Testis (tissue), 3 donors: ENCODE data around the gene ANTKMT. TPM values are rescaled to one million over a fixed set of nuclear protein-coding genes. Genes with fewer than 3 reads are reported as not detected.

Source experiments
- DNase-seq: peaks from one replicate; pipeline ENCODE4 v3.0.0-alpha.2; 2019
- H3K27ac ChIP-seq, 2 donors: fragments of 200-600 bp; sonication (generic); one replicate each; pipeline ENCODE4 v1.5.1; 2019
- H3K27me3 ChIP-seq: fragments of 200-600 bp; sonication (generic); one replicate; pipeline ENCODE4 v1.5.1; 2019
- H3K36me3 ChIP-seq: fragments of 200-600 bp; sonication (generic); one replicate; pipeline ENCODE4 v1.5.1; 2017; ENCODE audit warnings: low read depth; ENCODE audit errors: missing control alignments
- H3K4me1 ChIP-seq: fragments of 200-600 bp; sonication (generic); one replicate; pipeline ENCODE4 v1.5.1; 2019
- H3K4me3 ChIP-seq, 2 donors: fragments of 200-600 bp; sonication (generic); one replicate each; pipeline ENCODE4 v1.5.1; 2017 to 2019
- H3K9me3 ChIP-seq: fragments of 200-600 bp; sonication (generic); one replicate; pipeline ENCODE4 v1.5.1; 2017
- CTCF ChIP-seq, 3 experiments: fragments of 450-650 bp in 2 of 3; fragments of 200-600 bp in 1 of 3; sonication (generic) in 1 of 3; IDR thresholded peaks; one replicate each; pipeline ENCODE4 v1.5.1; 2016 to 2019; ENCODE audit warnings: antibody characterized with exemption in 3 of 3, mild to moderate bottlenecking in 2 of 3, moderate library complexity in 1 of 3
- POLR2A ChIP-seq: fragments of 450-650 bp; IDR thresholded peaks from one replicate; pipeline ENCODE4 v1.6.1; 2017; ENCODE audit warnings: antibody characterized with exemption, mild to moderate bottlenecking, moderate library complexity
- WGBS, 2 donors: methylation state at CpG; one replicate each; pipeline ENCODE4 v1.1.5; 2018; 5-methylcytosine and 5-hydroxymethylcytosine counted together
- intact Hi-C: fragments of 100-400 bp; cut with DNase I; formaldehyde crosslinking; loops from one replicate; pipeline ENCODE4 v1.15.1; 2023; ENCODE audit warnings: low total_unique reads
- microRNA counts, 2 donors: library from miRNA; unstranded; fragments of <30 nt; microRNA quantifications; one replicate each; lab custom pipeline; 2016
- microRNA-seq, 2 donors: library from miRNA; unstranded; fragments of <30 nt; microRNA quantifications; one replicate each; pipeline ENCODE4, GENCODE V29; 2016; ENCODE audit warnings: borderline number of aligned reads in 2 of 2, borderline replicate concordance in 1 of 2
- polyA plus RNA-seq: library from polyadenylated mRNA; stranded (reverse); fragments of 350-450 nt; fragmentation: Illumina TruSeq; extraction: RNeasy Lipid Tissue Mini Kit (QIAGEN cat#74804); gene quantifications from one replicate; pipeline ENCODE4 v1.2.3, GENCODE V29; 2014; ENCODE audit warnings: low read depth, low replicate concordance; ENCODE audit not compliant: insufficient read depth
- small RNA-seq, 2 donors: library from RNA; depleted of rRNA; stranded (forward); fragments of <200 nt; gene quantifications; one replicate each; pipeline ENCODE3, GENCODE V24; 2016
- total RNA-seq, 2 donors: library from RNA; depleted of rRNA; stranded (reverse); fragments of >200 nt; gene quantifications; one replicate each; pipeline ENCODE4 v1.2.3, GENCODE V29; 2016

ANTKMT gene
- total and polyA plus RNA-seq, 3 donors from 2014 or later = 68.5 to 108 (median 81.1) TPM

GRCh38 chr16:768428-768827, 47.5 kb downstream of the ANTKMT start:
- no peak for DNase-seq
- Histone ChIP-seq H3K27ac (no peak overlapping the region), H3K9me3 (no peaks in the 10 kb centered on the region), H3K27me3 (no peaks in the 10 kb centered on the region), H3K4me1 (no peaks in the 10 kb centered on the region), H3K36me3 (no peaks in the 10 kb centered on the region), H3K4me3 (no peak overlapping the region)
- intact Hi-C loops = no loop called here
- no peak for TF ChIP-seq CTCF (IDR thresholded peaks at IDR 0.05)
- no peak for TF ChIP-seq POLR2A
- WGBS, 2 donors = 84 to 87% methylated on average over 15 to 21 of the region's 21 CpGs

DNA sequence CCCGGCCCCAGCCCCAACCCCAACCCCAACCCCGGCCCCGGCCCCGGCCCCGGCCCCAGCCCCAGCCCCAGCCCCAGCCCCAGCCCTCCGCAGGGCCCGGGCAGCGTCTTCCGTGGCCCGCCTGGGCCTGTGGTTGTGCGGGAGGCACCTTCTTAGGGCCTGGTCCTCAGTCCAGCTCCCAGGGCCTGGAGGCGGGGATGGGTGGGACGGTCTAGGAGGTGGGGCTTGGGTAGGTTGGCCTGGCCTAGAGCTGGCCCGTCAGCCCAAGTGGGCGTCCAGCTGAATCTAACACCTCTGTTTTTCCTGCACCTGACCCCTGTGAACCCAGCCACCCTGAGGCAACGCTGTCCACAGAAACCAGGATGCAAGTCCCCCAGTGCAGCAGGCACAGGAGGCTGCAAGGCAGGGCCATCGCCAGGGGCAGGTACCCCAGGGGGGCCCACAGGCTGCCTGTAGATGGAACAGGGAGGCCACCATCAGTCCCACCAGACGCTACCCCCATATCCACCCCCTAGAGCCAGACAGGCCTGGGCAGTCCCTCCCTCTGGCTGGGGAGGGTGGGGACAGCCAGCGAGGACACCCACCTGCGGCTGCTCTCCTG, 48.3 kb downstream of the ANTKMT start:
- 86 to 89% methylated on average over 6 to 19 of the region's 20 CpGs for WGBS, 2 donors
- Histone ChIP-seq H3K27me3 (no peaks in the 10 kb centered on the region), H3K36me3 (no peaks in the 10 kb centered on the region), H3K4me3 (no peak overlapping the region), H3K9me3 (no peaks in the 10 kb centered on the region), H3K27ac (no peak overlapping the region), H3K4me1 (no peaks in the 10 kb centered on the region)
- no peak for TF ChIP-seq CTCF (IDR thresholded peaks at IDR 0.05)
- no peak for TF ChIP-seq POLR2A
- no peak for DNase-seq
- intact Hi-C loops = no loop called here

DNA sequence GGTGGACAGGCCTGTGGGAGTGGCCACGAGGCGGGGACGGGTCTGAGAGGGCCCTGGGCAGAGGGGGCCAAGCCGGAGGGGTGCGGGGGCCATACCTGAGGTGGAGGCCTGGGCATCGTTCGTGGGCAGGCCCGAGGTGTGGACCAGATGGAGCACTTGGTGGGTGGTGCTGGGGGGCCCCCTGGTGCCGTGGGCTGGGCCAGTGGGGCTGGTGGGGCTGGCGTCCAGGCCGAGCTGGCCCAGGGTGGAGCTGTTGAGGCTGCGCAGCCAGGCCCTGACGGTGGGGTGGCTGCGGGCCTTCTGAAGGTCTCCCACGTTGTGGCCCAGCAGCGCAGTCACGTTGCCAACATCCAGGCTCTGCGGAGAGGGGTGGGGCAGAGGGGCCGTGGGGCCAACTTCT, 49.0 kb downstream of the ANTKMT start:
- Histone ChIP-seq H3K36me3 (no peaks in the 10 kb centered on the region), H3K27me3 (no peaks in the 10 kb centered on the region), H3K4me3 (no peak overlapping the region), H3K4me1 (no peaks in the 10 kb centered on the region), H3K9me3 (no peaks in the 10 kb centered on the region), H3K27ac (no peak overlapping the region)
- no peak for DNase-seq
- 77 to 81% methylated on average over 14 to 17 of the region's 19 CpGs for WGBS, 2 donors
- intact Hi-C loops = no loop called here
- TF ChIP-seq CTCF (IDR thresholded peaks at IDR 0.05) (no peak), POLR2A (no peak)

- Histone ChIP-seq H3K4me1 (no peaks in the 10 kb centered on the region), H3K9me3 (no peaks in the 10 kb centered on the region), H3K36me3 (no peaks in the 10 kb centered on the region), H3K27me3 (no peaks in the 10 kb centered on the region), H3K27ac (no peak overlapping the region), H3K4me3 (no peak overlapping the region)
- WGBS, 2 donors = 79% methylated on average over 8 of the region's 13 CpGs; no CpG with 5 or more reads in 1 of the 2 donors
- intact Hi-C loops = no loop called here
- no peak for TF ChIP-seq POLR2A
- no peak for TF ChIP-seq CTCF (IDR thresholded peaks at IDR 0.05)
- no peak for DNase-seq
Measured at GRCh38 chr16:770411-770810, 49.5 kb downstream of the ANTKMT start.

MicroRNA genes within 50 kb of the gene (microRNA counts, 767-probe panel; counts per million panel counts)
- 0 to 152 counts per million in 2 donors for microRNA hsa-miR-662 (lab: Ali Mortazavi, UCI)

Small RNA genes within 50 kb of the gene (microRNA-seq; reads per million reads assigned to microRNA genes)
- gene MIR662 = 0 reads per million in 2 donors

Small RNA genes within 50 kb of the gene (small RNA-seq; reads per million reads assigned to genes)
- gene MIR662 = 0 reads per million in 2 donors

Other genes starting within 250 kb of the ANTKMT start
- 100 to 1,000 TPM; 108 to 115 TPM for gene CAPN15, start 193.4 kb upstream of the ANTKMT start, total RNA-seq
- gene CAPN15, start 193.4 kb upstream of the ANTKMT start, polyA plus RNA-seq = 48.0 TPM
- 1 to 10 TPM; 5.0 to 7.2 TPM for gene PRR35, start 160.8 kb upstream of the ANTKMT start, total RNA-seq
- 1.7 TPM for gene PRR35, start 160.8 kb upstream of the ANTKMT start, polyA plus RNA-seq
- 1 to 10 TPM; 4.5 TPM for gene NHLRC4, start 154.1 kb upstream of the ANTKMT start, total RNA-seq
- gene NHLRC4, start 154.1 kb upstream of the ANTKMT start, polyA plus RNA-seq = 3.0 TPM
- 100 to 1,000 TPM in 1 of 2 donors, 10 to 100 TPM in 1; 95.4 to 123 TPM for gene PIGQ, start 151.2 kb upstream of the ANTKMT start, total RNA-seq
- gene PIGQ, start 151.2 kb upstream of the ANTKMT start, polyA plus RNA-seq = 80.5 TPM
- gene RAB40C, start 131.1 kb upstream of the ANTKMT start, total RNA-seq = 10 to 100 TPM; 47.9 to 51.2 TPM
- 27.6 TPM for gene RAB40C, start 131.1 kb upstream of the ANTKMT start, polyA plus RNA-seq
- 10 to 100 TPM in 1 of 2 donors, 1 to 10 TPM in 1; 3.5 to 10.5 TPM for gene WFIKKN1, start 90.2 kb upstream of the ANTKMT start, total RNA-seq
- gene WFIKKN1, start 90.2 kb upstream of the ANTKMT start, polyA plus RNA-seq = 1.1 TPM
- 100 to 1,000 TPM; 161 to 185 TPM for gene METTL26, start 84.8 kb upstream of the ANTKMT start, total RNA-seq
- gene METTL26, start 84.8 kb upstream of the ANTKMT start, polyA plus RNA-seq = 72.1 TPM
- gene MCRIP2, start 79.3 kb upstream of the ANTKMT start, total RNA-seq = 100 to 1,000 TPM in 1 of 2 donors, 10 to 100 TPM in 1; 83.1 to 134 TPM
- gene MCRIP2, start 79.3 kb upstream of the ANTKMT start, polyA plus RNA-seq = 78.2 TPM
- 100 to 1,000 TPM; 155 to 195 TPM for gene WDR90, start 71.8 kb upstream of the ANTKMT start, total RNA-seq
- gene WDR90, start 71.8 kb upstream of the ANTKMT start, polyA plus RNA-seq = 102 TPM
- gene RHOT2, start 53.0 kb upstream of the ANTKMT start, total RNA-seq = 100 to 1,000 TPM; 157 to 176 TPM
- 77.7 TPM for gene RHOT2, start 53.0 kb upstream of the ANTKMT start, polyA plus RNA-seq
- gene RHBDL1, start 45.5 kb upstream of the ANTKMT start, total RNA-seq = 1 to 10 TPM; 8.5 to 9.8 TPM
- 2.1 TPM for gene RHBDL1, start 45.5 kb upstream of the ANTKMT start, polyA plus RNA-seq
- 100 to 1,000 TPM; 126 to 160 TPM for gene STUB1, start 40.7 kb upstream of the ANTKMT start, total RNA-seq
- 93.3 TPM for gene STUB1, start 40.7 kb upstream of the ANTKMT start, polyA plus RNA-seq
- 100 to 1,000 TPM in 1 of 2 donors, 10 to 100 TPM in 1; 84.2 to 101 TPM for gene JMJD8, start 36.8 kb upstream of the ANTKMT start, total RNA-seq
- gene JMJD8, start 36.8 kb upstream of the ANTKMT start, polyA plus RNA-seq = 95.5 TPM
- gene WDR24, start 30.7 kb upstream of the ANTKMT start, total RNA-seq = 10 to 100 TPM; 33.9 to 39.1 TPM
- gene WDR24, start 30.7 kb upstream of the ANTKMT start, polyA plus RNA-seq = 21.4 TPM
- 10 to 100 TPM; 15.8 to 16.1 TPM for gene FBXL16, start 15.3 kb upstream of the ANTKMT start, total RNA-seq
- 23.4 TPM for gene FBXL16, start 15.3 kb upstream of the ANTKMT start, polyA plus RNA-seq
- gene METRN, start 6.0 kb upstream of the ANTKMT start, total RNA-seq = 10 to 100 TPM; 34.9 to 50.6 TPM
- 21.0 TPM for gene METRN, start 6.0 kb upstream of the ANTKMT start, polyA plus RNA-seq
- gene CCDC78, start 5.3 kb downstream of the ANTKMT start, total RNA-seq = 1 to 10 TPM; 3.2 to 6.1 TPM
- gene CCDC78, start 5.3 kb downstream of the ANTKMT start, polyA plus RNA-seq = 5.7 TPM
- 10 to 100 TPM in 1 of 2 donors, 1 to 10 TPM in 1; 9.9 to 13.7 TPM for gene HAGHL, start 6.0 kb downstream of the ANTKMT start, total RNA-seq
- 7.2 TPM for gene HAGHL, start 6.0 kb downstream of the ANTKMT start, polyA plus RNA-seq
- 10 to 100 TPM; 58.0 to 59.0 TPM for gene CIAO3, start 19.9 kb downstream of the ANTKMT start, total RNA-seq
- gene CIAO3, start 19.9 kb downstream of the ANTKMT start, polyA plus RNA-seq = 28.9 TPM
- gene MSLN, start 39.6 kb downstream of the ANTKMT start, total RNA-seq = 1 to 10 TPM; 1.5 to 2.8 TPM
- 18.5 TPM for gene MSLN, start 39.6 kb downstream of the ANTKMT start, polyA plus RNA-seq
- 10 to 100 TPM; 18.6 to 24.0 TPM for gene RPUSD1, start 67.2 kb downstream of the ANTKMT start, total RNA-seq
- 11.4 TPM for gene RPUSD1, start 67.2 kb downstream of the ANTKMT start, polyA plus RNA-seq
- 10 to 100 TPM; 90.6 to 95.0 TPM for gene CHTF18, start 67.5 kb downstream of the ANTKMT start, total RNA-seq
- gene CHTF18, start 67.5 kb downstream of the ANTKMT start, polyA plus RNA-seq = 32.5 TPM
- gene GNG13, start 79.6 kb downstream of the ANTKMT start, total RNA-seq = not detected
- not detected for gene GNG13, start 79.6 kb downstream of the ANTKMT start, polyA plus RNA-seq
- 10 to 100 TPM; 66.6 to 83.4 TPM for gene LMF1, start 249.8 kb downstream of the ANTKMT start, total RNA-seq
- gene LMF1, start 249.8 kb downstream of the ANTKMT start, polyA plus RNA-seq = 12.5 TPM